Adrenal gland (tissue), 19 donors: ENCODE data around the gene PRKCI. TPM values are rescaled to one million over a fixed set of nuclear protein-coding genes. Genes with fewer than 3 reads are reported as not detected.
A peak's percentile ranks its signal among the peaks of the same experiment; 100 is the strongest.

Source experiments
- DNase-seq, 7 donors: peaks; one replicate each; pipeline ENCODE4 v3.0.0-alpha.2; 2019 to 2020
- H3K27ac ChIP-seq, 5 donors: fragments of 200-600 bp; sonication (generic) in 4 of 5; 1 replicate in 3 of 5; 2 replicates in 2 of 5; pipeline versions ENCODE4 v1.5.1 to v1.8.0; 2016 to 2020; ENCODE audit warnings: mild to moderate bottlenecking in 1 of 5
- H3K27me3 ChIP-seq: fragments of 200-600 bp; 2 replicates; pipeline ENCODE4 v1.8.0; 2021
- H3K36me3 ChIP-seq, 2 donors: fragments of 200-600 bp; replicated peaks in 1 of 2; 1 replicate in 1 of 2; 2 replicates in 1 of 2; pipeline versions ENCODE4 v1.5.1 to v1.8.0; 2018 to 2022
- H3K4me1 ChIP-seq, 2 donors: fragments of 200-600 bp; replicated peaks in 1 of 2; 1 replicate in 1 of 2; 2 replicates in 1 of 2; pipeline versions ENCODE4 v1.5.1 to v1.8.0; 2018 to 2021
- H3K4me3 ChIP-seq, 4 donors: fragments of 200-600 bp; sonication (generic) in 3 of 4; one replicate each; pipeline ENCODE4 v1.5.1; 2016 to 2018
- H3K9me3 ChIP-seq, 3 donors: fragments of 200-600 bp; sonication (generic) in 1 of 3; replicated peaks in 1 of 3; 1 replicate in 2 of 3; 2 replicates in 1 of 3; pipeline versions ENCODE4 v1.5.1 to v1.8.0; 2016 to 2021
- POLR2A ChIP-seq, 2 donors: fragments of 450-650 bp; IDR thresholded peaks; one replicate each; pipeline ENCODE4 v1.6.1; 2017; ENCODE audit warnings: antibody characterized with exemption in 2 of 2, mild to moderate bottlenecking in 2 of 2, moderate library complexity in 1 of 2
- WGBS, 4 donors: extraction: QIAGEN DNeasy Blood & Tissue Kit in 2 of 4; methylation state at CpG; one replicate each; pipeline versions ENCODE4 v1.1.5 to v1.1.7; 2013 to 2017; 5-methylcytosine and 5-hydroxymethylcytosine counted together
- intact Hi-C, 2 donors: fragments of 100-400 bp; cut with DNase I; formaldehyde crosslinking; loops; one replicate each; pipeline versions ENCODE4 v1.14.1 to v1.15.0; 2022 to 2023
- long read RNA-seq, 10 donors: library from polyadenylated mRNA in 3 of 10; unstranded in 2 of 10; stranded (forward) in 1 of 10; transcript quantifications; one replicate each; pipeline ENCODE4 v2.0.0 and lab custom pipeline, GENCODE V29; 2021 to 2026
- polyA plus RNA-seq, 3 donors: library from polyadenylated mRNA; stranded (reverse); fragments of 200-250 nt in 2 of 3; fragments of 350-450 nt in 1 of 3; fragmentation: Illumina TruSeq in 1 of 3; extraction: RNeasy Lipid Tissue Mini Kit (QIAGEN cat#74804) in 1 of 3; gene quantifications; one replicate each; pipeline ENCODE4 v1.2.3, GENCODE V29; 2013 to 2014
- total RNA-seq, 9 donors: library from RNA; depleted of rRNA in 4 of 9; stranded (reverse); fragments of >200 nt in 4 of 9; fragments of 120-200 nt in 1 of 9; fragmentation: NEBNext Ultra II Directional in 1 of 9; extraction: Animal tissue kit (Norgen Biotek cat#: 25700) in 1 of 9; gene quantifications; one replicate each; pipeline versions ENCODE4 v1.1.0 to v1.2.4, GENCODE V29; 2013 to 2023
- TF ChIP-seq, protein P1 (sequence below), 6 experiments: fragments of 450-650 bp in 4 of 6; fragments of 200-600 bp in 2 of 6; sonication (generic) in 1 of 6; IDR thresholded peaks; 1 replicate in 5 of 6; 2 replicates in 1 of 6; pipeline versions ENCODE4 v1.5.1 to v1.8.0; 2016 to 2021; ENCODE audit warnings: antibody characterized with exemption in 6 of 6, mild to moderate bottlenecking in 2 of 6, moderate library complexity in 1 of 6
- donor health status: healthy with polysubstance abuse.
- donor health status: Bipolar disorder and iron deficiency.
- donor health status: DM: yes; HTN: yes; CAD: no.
- donor health status: DM: no; HTN: no; CAD: no.
- donor health status: DM: no; HTN: no; CAD: no.
- donor health status: DM: yes; HTN: yes; CAD: no.

The PRKCI gene
- 10 to 100 TPM in 8 of 9 donors, 1 to 10 TPM in 1; 6.2 to 29.2 (median 16.3) TPM for total RNA-seq
- 10 to 100 TPM in 1 of 3 donors, 1 to 10 TPM in 2; 4.8 to 10.9 (median 5.8) TPM for polyA plus RNA-seq
- long read RNA-seq, donor 1, partial matches to known transcripts = 0 of 4 reads
- long read RNA-seq, donor 1, other reads (novel, unspliced or antisense) = 0 of 4 reads
- long read RNA-seq, donor 2, partial matches to known transcripts = 7 of 9 reads
- long read RNA-seq, donor 2, other reads (novel, unspliced or antisense) = 0 of 9 reads
- long read RNA-seq, donor 3, full-length matches to known transcripts = 2 of 2 reads
- long read RNA-seq, donor 3, partial matches to known transcripts = 0 of 2 reads
- long read RNA-seq, donor 3, other reads (novel, unspliced or antisense) = 0 of 2 reads
- long read RNA-seq, donor 4, full-length matches to known transcripts = 3 of 5 reads
- long read RNA-seq, donor 4, partial matches to known transcripts = 1 of 5 reads
- long read RNA-seq, donor 4, other reads (novel, unspliced or antisense) = 1 of 5 reads
- long read RNA-seq, donor 5, full-length matches to known transcripts = 11 of 13 reads
- long read RNA-seq, donor 5, partial matches to known transcripts = 1 of 13 reads
- long read RNA-seq, donor 5, other reads (novel, unspliced or antisense) = 1 of 13 reads
- long read RNA-seq, donor 6, full-length matches to known transcripts = 1 of 2 reads
- long read RNA-seq, donor 6, partial matches to known transcripts = 1 of 2 reads
- long read RNA-seq, donor 6, other reads (novel, unspliced or antisense) = 0 of 2 reads
- long read RNA-seq, donor 7, full-length matches to known transcripts = 1 of 1 reads
- long read RNA-seq, donor 7, partial matches to known transcripts = 0 of 1 reads
- long read RNA-seq, donor 7, other reads (novel, unspliced or antisense) = 0 of 1 reads
- long read RNA-seq, donor 8, full-length matches to known transcripts = 9 of 15 reads
- long read RNA-seq, donor 8, partial matches to known transcripts = 6 of 15 reads
- long read RNA-seq, donor 8, other reads (novel, unspliced or antisense) = 0 of 15 reads
- long read RNA-seq, donor 9, full-length matches to known transcripts = 1 of 1 reads
- long read RNA-seq, donor 9, partial matches to known transcripts = 0 of 1 reads
- long read RNA-seq, donor 9, other reads (novel, unspliced or antisense) = 0 of 1 reads
- long read RNA-seq, donor 10, full-length matches to known transcripts = 2 of 2 reads
- long read RNA-seq, donor 10, partial matches to known transcripts = 0 of 2 reads
- long read RNA-seq, donor 10, other reads (novel, unspliced or antisense) = 0 of 2 reads

DNA sequence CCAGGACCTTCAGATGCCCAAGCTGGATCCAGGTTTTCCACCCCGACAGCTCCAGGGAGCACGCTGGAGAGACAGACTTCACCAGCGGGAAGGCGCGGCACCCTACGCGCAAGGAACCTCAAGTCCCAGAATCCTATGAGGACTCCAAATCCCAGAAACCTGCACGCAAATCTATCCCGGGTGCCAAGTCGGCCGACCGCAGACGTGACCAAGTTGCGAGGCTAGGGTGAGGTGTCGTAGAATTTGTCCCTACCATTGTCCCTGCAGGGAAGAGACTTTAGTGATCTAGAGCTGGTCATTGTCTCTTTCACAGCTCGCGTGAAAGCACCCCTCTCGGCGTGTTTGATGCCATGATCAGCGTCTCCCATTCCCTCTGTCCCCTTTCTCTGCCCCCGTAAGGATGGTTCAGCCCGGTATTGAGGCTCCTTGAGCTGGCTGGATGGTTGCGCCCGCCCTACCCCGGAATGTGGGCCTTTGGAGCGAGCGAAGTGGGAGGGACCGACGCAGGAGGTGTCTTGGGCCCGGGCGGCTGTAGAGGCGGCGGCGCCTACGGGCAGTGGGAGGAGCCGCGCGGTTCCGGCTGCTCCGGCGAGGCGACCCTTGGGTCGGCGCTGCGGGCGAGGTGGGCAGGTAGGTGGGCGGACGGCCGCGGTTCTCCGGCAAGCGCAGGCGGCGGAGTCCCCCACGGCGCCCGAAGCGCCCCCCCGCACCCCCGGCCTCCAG is at the start of gene PRKCI:
TSS of gene PRKCI (plus strand) at position 501 of the 723 bp plus-strand sequence. CDS start 246 bp downstream, outside the sequence.
- peak within 1 kb of the TSS in 4 of 5 donors; percentile 62 to 91 (median 80) for H3K27ac ChIP-seq
- TF ChIP-seq POLR2A (IDR thresholded peaks at IDR 0.05) = peak; percentile 57 to 84
- TF ChIP-seq, protein P1, sequence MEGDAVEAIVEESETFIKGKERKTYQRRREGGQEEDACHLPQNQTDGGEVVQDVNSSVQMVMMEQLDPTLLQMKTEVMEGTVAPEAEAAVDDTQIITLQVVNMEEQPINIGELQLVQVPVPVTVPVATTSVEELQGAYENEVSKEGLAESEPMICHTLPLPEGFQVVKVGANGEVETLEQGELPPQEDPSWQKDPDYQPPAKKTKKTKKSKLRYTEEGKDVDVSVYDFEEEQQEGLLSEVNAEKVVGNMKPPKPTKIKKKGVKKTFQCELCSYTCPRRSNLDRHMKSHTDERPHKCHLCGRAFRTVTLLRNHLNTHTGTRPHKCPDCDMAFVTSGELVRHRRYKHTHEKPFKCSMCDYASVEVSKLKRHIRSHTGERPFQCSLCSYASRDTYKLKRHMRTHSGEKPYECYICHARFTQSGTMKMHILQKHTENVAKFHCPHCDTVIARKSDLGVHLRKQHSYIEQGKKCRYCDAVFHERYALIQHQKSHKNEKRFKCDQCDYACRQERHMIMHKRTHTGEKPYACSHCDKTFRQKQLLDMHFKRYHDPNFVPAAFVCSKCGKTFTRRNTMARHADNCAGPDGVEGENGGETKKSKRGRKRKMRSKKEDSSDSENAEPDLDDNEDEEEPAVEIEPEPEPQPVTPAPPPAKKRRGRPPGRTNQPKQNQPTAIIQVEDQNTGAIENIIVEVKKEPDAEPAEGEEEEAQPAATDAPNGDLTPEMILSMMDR (IDR thresholded peaks at IDR 0.05) = no peak
- WGBS, 4 donors = 0% methylated on average over 25 to 60 of the region's 60 CpGs
- intact Hi-C loops = no loop called here
- H3K9me3 ChIP-seq = no peaks in the 10 kb centered on the region
- peak; percentile 92 to 97 (median 96) for DNase-seq
- peak within 1 kb of the TSS in 3 of 4 donors; percentile 58 to 92 (median 59) for H3K4me3 ChIP-seq
- H3K36me3 ChIP-seq = no peaks in the 10 kb centered on the region
- peaks cover 7 to 9% of the 10 kb centered on the region in 2 donors for H3K4me1 ChIP-seq
- no peaks in the 10 kb centered on the region for H3K27me3 ChIP-seq

GRCh38 chr3:170178651-170179050 is 43.6 kb upstream of the PRKCI start:
- intact Hi-C loops = no loop called here
- TF ChIP-seq, protein P1 (IDR thresholded peaks at IDR 0.05) = no peak
- no peak for TF ChIP-seq POLR2A (IDR thresholded peaks at IDR 0.05)

GRCh38 chr3:170179432-170179831 is 42.8 kb upstream of the PRKCI start:
- DNase-seq = no peak
- 33 to 53% (median 44%) methylated on average over 1 of the region's 1 CpG for WGBS, 4 donors
- Histone ChIP-seq H3K27ac (peak overlapping the region in 1 of 5 donors; percentile 96), H3K4me3 (peak overlapping the region in 1 of 4 donors; percentile 89), H3K36me3 (peaks cover 0 to 36% of the 10 kb centered on the region in 2 donors), H3K27me3 (no peaks in the 10 kb centered on the region), H3K9me3 (no peaks in the 10 kb centered on the region), H3K4me1 (peaks cover 10 to 23% of the 10 kb centered on the region in 2 donors)
- intact Hi-C loops = no loop called here
- TF ChIP-seq, protein P1 (IDR thresholded peaks at IDR 0.05) = no peak
- no peak for TF ChIP-seq POLR2A (IDR thresholded peaks at IDR 0.05)

More at GRCh38 chr3:170178651-170179050, 43.6 kb upstream of the PRKCI start:
- Histone ChIP-seq H3K9me3 (no peaks in the 10 kb centered on the region), H3K27ac (no peak overlapping the region), H3K4me1 (peaks cover 10 to 23% of the 10 kb centered on the region in 2 donors), H3K36me3 (peaks cover 0 to 39% of the 10 kb centered on the region in 2 donors), H3K27me3 (no peaks in the 10 kb centered on the region), H3K4me3 (no peak overlapping the region)
- 70 to 72% (median 71%) methylated on average over 3 of the region's 3 CpGs for WGBS, 4 donors
- no peak for DNase-seq
